Activated naive CD8-positive, alpha-beta T cell treated with anti-CD3 and anti-CD28 coated beads, Interleukin-2, amount 50 U/mL, for 16 hours (primary cell): ENCODE results near the gene NCMAP.

Experiments
- DNase-seq: peaks from one replicate; pipeline ENCODE4 v3.0.0-alpha.2; 2020; ENCODE audit warnings: low read depth, low spot score

The NCMAP gene

GRCh38 chr1:24621121-24621520 lies 65.2 kb downstream of the NCMAP start:
- no peak for DNase-seq

GRCh38 chr1:24622218-24622617 lies 66.3 kb downstream of the NCMAP start:
- no peak for DNase-seq

GRCh38 chr1:24632832-24633175 lies 76.9 kb downstream of the NCMAP start:
- no peak for DNase-seq

- DNase-seq: no peak
Observed at GRCh38 chr1:24635195-24635843, 79.4 kb downstream of the NCMAP start.

- DNase-seq: no peak
Observed at GRCh38 chr1:24636661-24637357, 80.9 kb downstream of the NCMAP start.

GRCh38 chr1:24639094-24639493 lies 83.2 kb downstream of the NCMAP start:
- no peak for DNase-seq

GRCh38 chr1:24639881-24640280 lies 84.0 kb downstream of the NCMAP start:
- no peak for DNase-seq

- no peak for DNase-seq
Observed at GRCh38 chr1:24640288-24640687, 84.4 kb downstream of the NCMAP start.

- DNase-seq: no peak
Observed at GRCh38 chr1:24641646-24642151, 85.8 kb downstream of the NCMAP start.

- DNase-seq: peak; percentile 94
Observed at GRCh38 chr1:24642481-24643362, 86.8 kb downstream of the NCMAP start, which contains the start of gene SRRM1. TSS of gene SRRM1 (plus strand) at chr1:24643302. CDS start at chr1:24643327, 25 bp downstream.

GRCh38 chr1:24643363-24644099 lies 87.6 kb downstream of the NCMAP start:
- DNase-seq: no peak

- no peak for DNase-seq
Observed at GRCh38 chr1:24644100-24644384, 88.2 kb downstream of the NCMAP start.

GRCh38 chr1:24648919-24649318 lies 93.0 kb downstream of the NCMAP start:
- DNase-seq: no peak

- DNase-seq: no peak
Observed at GRCh38 chr1:24652382-24652781, 96.5 kb downstream of the NCMAP start.

- DNase-seq: no peak
Observed at GRCh38 chr1:24654010-24654409, 98.1 kb downstream of the NCMAP start.

- no peak for DNase-seq
Observed at GRCh38 chr1:24656046-24656445, 100.2 kb downstream of the NCMAP start.

GRCh38 chr1:24657781-24658180 lies 101.9 kb downstream of the NCMAP start:
- no peak for DNase-seq
